Left ventricle myocardium inferior (tissue), 1 donor: ENCODE measurements around the gene HTD2. TPM values are rescaled to one million over a fixed set of nuclear protein-coding genes. Genes with fewer than 3 reads are reported as not detected.

ENCODE experiments used
- DNase-seq: peaks from one replicate; pipeline ENCODE4 v3.0.0-alpha.2; 2020
- H3K27ac ChIP-seq: fragments of 200-600 bp; replicated peaks from 2 replicates; pipeline ENCODE4 v1.8.0; 2021
- H3K27me3 ChIP-seq: fragments of 200-600 bp; 2 replicates; pipeline ENCODE4 v1.8.0; 2021; ENCODE audit warnings: low read depth
- H3K36me3 ChIP-seq: fragments of 200-600 bp; 2 replicates; pipeline ENCODE4 v1.8.0; 2021
- H3K4me1 ChIP-seq: fragments of 200-600 bp; 2 replicates; pipeline ENCODE4 v1.8.0; 2021
- H3K4me3 ChIP-seq: fragments of 200-600 bp; 2 replicates; pipeline ENCODE4 v1.8.0; 2021; ENCODE audit warnings: mild to moderate bottlenecking, moderate library complexity
- H3K9me3 ChIP-seq: fragments of 200-600 bp; replicated peaks from 2 replicates; pipeline ENCODE4 v1.8.0; 2021
- CTCF ChIP-seq: fragments of 200-600 bp; IDR thresholded peaks from 2 replicates; pipeline ENCODE4 v1.8.0; 2021; ENCODE audit warnings: antibody characterized with exemption, mild to moderate bottlenecking, borderline replicate concordance
- intact Hi-C: fragments of 100-400 bp; cut with micrococcal nuclease; formaldehyde crosslinking; loops from one replicate; pipeline ENCODE4 v1.11.0; 2022
- long read RNA-seq: library from polyadenylated mRNA; unstranded; transcript quantifications from one replicate; pipeline ENCODE4 v2.0.0, GENCODE V29; 2021
- total RNA-seq: library from RNA; stranded (reverse); fragmentation: NEBNext Ultra II Directional; extraction: Animal tissue kit (Norgen Biotek cat#: 25700); gene quantifications from one replicate; pipeline ENCODE4 v1.2.1, GENCODE V29; 2021
- donor health status: DM: no; HTN: yes; CAD: no; lungs with severe emphysema.

Gene HTD2
- total RNA-seq = 13.0 TPM
- long read RNA-seq, transcript HTD2-206 (5 exons, 1,378 nt) = minor isoform, 5 of 18 reads
- long read RNA-seq, transcript HTD2-201 (5 exons, 1,508 nt) = major isoform, 13 of 18 reads
- long read RNA-seq, partial matches to known transcripts = 0 of 18 reads
- long read RNA-seq, other reads (novel, unspliced or antisense) = 0 of 18 reads

GRCh38 chr3:58305882-58306711 lies at the start of gene HTD2, which contains the start of gene RPP14:
Gene HTD2, plus strand, starts transcription at chr3:58306520. Its CDS starts 11,094 bp downstream, at chr3:58317614.
Gene RPP14, plus strand, starts transcription at chr3:58306245. Its CDS starts 4,085 bp downstream, at chr3:58310330.
- DNase-seq = peak; percentile 99
- peak within 1 kb of the TSS; percentile 90 for H3K4me3 ChIP-seq
- no peaks in the 10 kb centered on the region for H3K9me3 ChIP-seq
- peaks cover 44% of the 10 kb centered on the region for H3K4me1 ChIP-seq
- intact Hi-C loops = no loop called here
- peak; percentile 100 for TF ChIP-seq CTCF
- peaks cover 15% of the 10 kb centered on the region for H3K36me3 ChIP-seq
- peak within 1 kb of the TSS; percentile 97 for H3K27ac ChIP-seq
- H3K27me3 ChIP-seq = no peaks in the 10 kb centered on the region

- Histone ChIP-seq H3K9me3 (no peaks in the 10 kb centered on the region), H3K36me3 (peaks cover 45% of the 10 kb centered on the region), H3K4me3 (no peak overlapping the region), H3K4me1 (peaks cover 6% of the 10 kb centered on the region), H3K27ac (no peak overlapping the region), H3K27me3 (no peaks in the 10 kb centered on the region)
- DNase-seq = no peak
- intact Hi-C loops = no loop called here
- TF ChIP-seq CTCF = no peak
Observed at GRCh38 chr3:58258392-58259055, 47.8 kb upstream of the HTD2 start.

GRCh38 chr3:58260261-58260731 lies 46.0 kb upstream of the HTD2 start:
- no peak overlapping the region for H3K4me3 ChIP-seq
- DNase-seq = no peak
- TF ChIP-seq CTCF = no peak
- H3K4me1 ChIP-seq = no peaks in the 10 kb centered on the region
- intact Hi-C loops = no loop called here
- no peaks in the 10 kb centered on the region for H3K9me3 ChIP-seq
- no peaks in the 10 kb centered on the region for H3K27me3 ChIP-seq
- no peak overlapping the region for H3K27ac ChIP-seq
- H3K36me3 ChIP-seq = peaks cover 45% of the 10 kb centered on the region

GRCh38 chr3:58260733-58261132 lies 45.6 kb upstream of the HTD2 start:
- H3K27ac ChIP-seq = no peak overlapping the region
- no peak for TF ChIP-seq CTCF
- H3K4me1 ChIP-seq = no peaks in the 10 kb centered on the region
- no peaks in the 10 kb centered on the region for H3K9me3 ChIP-seq
- H3K4me3 ChIP-seq = no peak overlapping the region
- peaks cover 45% of the 10 kb centered on the region for H3K36me3 ChIP-seq
- no peaks in the 10 kb centered on the region for H3K27me3 ChIP-seq
- intact Hi-C loops = no loop called here
- no peak for DNase-seq

GRCh38 chr3:58261954-58262666 lies 44.2 kb upstream of the HTD2 start:
- Histone ChIP-seq H3K27me3 (no peaks in the 10 kb centered on the region), H3K4me3 (no peak overlapping the region), H3K27ac (no peak overlapping the region), H3K9me3 (no peaks in the 10 kb centered on the region), H3K36me3 (peaks cover 40% of the 10 kb centered on the region), H3K4me1 (no peaks in the 10 kb centered on the region)
- no peak for DNase-seq
- intact Hi-C loops = no loop called here
- no peak for TF ChIP-seq CTCF
